ENCODE measurements around the gene CACNA2D3. TPM values are rescaled to one million over a fixed set of nuclear protein-coding genes. Genes with fewer than 3 reads are reported as not detected.

Gene CACNA2D3
- total and polyA plus RNA-seq, 7 donors: 2.7 to 13.5 (median 9.0) TPM

- Histone ChIP-seq H3K9me3 (no peaks in the 10 kb centered on the region), H3K27ac (no peak overlapping the region), H3K4me3 (no peak overlapping the region), H3K27me3 (ENCODE audit: insufficient read depth in 3 of 3, low read length in 2 of 3) (no peaks in the 10 kb centered on the region), H3K4me1 (peaks cover 6% of the 10 kb centered on the region), H3K36me3 (ENCODE audit: insufficient read depth in 1 of 2, low read depth in 1 of 2) (no peaks in the 10 kb centered on the region)
- intact Hi-C loops (cut with DNase I): no loop called here
- 18 to 41% (median 33%) methylated on average over 7 of the region's 7 CpGs for WGBS, 3 donors
- peak; percentile 84 to 90 (median 88) for ATAC-seq
- TF ChIP-seq CTCF (IDR thresholded peaks at IDR 0.05): no peak
- DNase-seq: no peak
These were observed 819.5 kb downstream of the CACNA2D3 start for GRCh38 chr3:54941690-54942362.

- H3K4me1 ChIP-seq: peaks cover 13% of the 10 kb centered on the region
- H3K27me3 ChIP-seq (ENCODE audit: insufficient read depth in 3 of 3, low read length in 2 of 3): no peaks in the 10 kb centered on the region
- H3K9me3 ChIP-seq: no peaks in the 10 kb centered on the region
- no peak overlapping the region for H3K4me3 ChIP-seq
- no peak overlapping the region for H3K27ac ChIP-seq
- intact Hi-C loops (cut with DNase I): loop anchor here (2.0 to 10.0 kb wide), 6 partner anchors 57 to 535 kb away; partner anchors contain the start of gene WNT5A (in 1 of the 2)
- no peaks in the 10 kb centered on the region for H3K36me3 ChIP-seq (ENCODE audit: insufficient read depth in 1 of 2, low read depth in 1 of 2)
- WGBS, 3 donors: 94% methylated on average over 4 of the region's 4 CpGs
- DNase-seq: no peak
- no peak for ATAC-seq
- no peak for TF ChIP-seq CTCF (IDR thresholded peaks at IDR 0.05)
These were observed 827.2 kb downstream of the CACNA2D3 start for GRCh38 chr3:54949491-54950044.

DNA sequence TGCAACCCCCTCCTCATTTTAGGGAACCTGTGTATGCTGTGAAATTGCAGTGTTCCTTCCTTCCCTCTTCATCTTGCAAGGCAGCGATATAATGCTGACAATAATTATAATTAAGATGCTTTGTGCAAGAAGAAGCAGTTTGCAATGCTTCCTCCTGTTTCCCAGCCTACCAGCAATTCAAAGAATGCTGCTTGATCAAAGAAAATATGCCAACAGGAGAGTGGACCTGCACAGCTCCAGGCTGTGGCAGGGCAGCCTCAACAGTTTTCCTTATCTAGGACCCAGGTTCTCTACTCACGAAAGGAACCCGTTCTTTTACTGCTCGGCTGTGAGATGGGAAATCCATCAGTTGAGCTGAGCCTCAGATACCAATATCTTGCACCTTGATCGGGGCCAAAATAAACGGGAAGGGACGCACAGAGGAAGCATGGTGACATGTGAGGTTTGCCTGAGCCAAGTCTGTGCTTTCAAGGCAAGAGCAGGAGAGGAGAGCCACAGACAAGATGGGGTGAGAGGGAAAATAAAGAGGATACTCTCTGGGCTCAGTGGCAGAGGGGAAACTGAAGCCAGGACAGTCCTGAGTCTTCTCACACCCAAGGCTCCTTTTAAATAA is 828.1 kb downstream of the CACNA2D3 start:
- ATAC-seq (no peak), DNase-seq (no peak)
- peaks cover 14% of the 10 kb centered on the region for H3K4me1 ChIP-seq
- H3K27ac ChIP-seq: no peak overlapping the region
- TF ChIP-seq CTCF (IDR thresholded peaks at IDR 0.05): no peak
- no peaks in the 10 kb centered on the region for H3K36me3 ChIP-seq (ENCODE audit: insufficient read depth in 1 of 2, low read depth in 1 of 2)
- intact Hi-C loops (cut with DNase I): loop anchor here (2.0 to 10.0 kb wide), 5 partner anchors 58 to 534 kb away; partner anchors contain the start of gene WNT5A (in 1 of the 2)
- WGBS, 3 donors: 49 to 61% (median 50%) methylated on average over 7 of the region's 7 CpGs
- H3K9me3 ChIP-seq: no peaks in the 10 kb centered on the region
- no peaks in the 10 kb centered on the region for H3K27me3 ChIP-seq (ENCODE audit: insufficient read depth in 3 of 3, low read length in 2 of 3)
- no peak overlapping the region for H3K4me3 ChIP-seq

DNA sequence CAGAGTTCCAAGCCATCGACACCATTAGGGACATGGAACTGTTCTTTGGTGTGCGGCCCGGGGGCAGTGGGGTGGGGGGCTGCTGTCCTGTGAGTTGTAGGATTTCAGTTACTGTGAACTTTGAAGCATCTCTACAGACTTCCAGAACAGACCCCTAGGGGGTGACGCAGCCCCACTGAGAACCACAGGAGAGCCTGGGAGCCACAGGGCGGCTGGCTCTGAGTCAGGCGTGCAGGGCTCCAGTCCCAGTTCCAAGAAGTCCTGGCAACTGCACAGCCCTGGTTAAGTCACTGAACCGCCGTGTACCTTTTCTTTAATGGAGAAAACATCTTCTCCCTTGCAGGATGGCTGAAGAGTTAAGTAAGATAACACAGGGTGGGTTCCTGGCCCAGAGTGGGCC is 829.1 kb downstream of the CACNA2D3 start:
- peak; percentile 96 to 100 (median 98) for ATAC-seq
- intact Hi-C loops (cut with DNase I): loop anchor here (2.0 to 10.0 kb wide), 5 partner anchors 59 to 533 kb away; partner anchors contain the start of gene WNT5A (in 1 of the 2)
- no peak overlapping the region for H3K27ac ChIP-seq
- no peaks in the 10 kb centered on the region for H3K36me3 ChIP-seq (ENCODE audit: insufficient read depth in 1 of 2, low read depth in 1 of 2)
- WGBS, 3 donors: 10 to 17% (median 13%) methylated on average over 8 of the region's 8 CpGs
- H3K9me3 ChIP-seq: no peaks in the 10 kb centered on the region
- TF ChIP-seq CTCF (IDR thresholded peaks at IDR 0.05): peak; percentile 75
- no peaks in the 10 kb centered on the region for H3K27me3 ChIP-seq (ENCODE audit: insufficient read depth in 3 of 3, low read length in 2 of 3)
- H3K4me3 ChIP-seq: no peak overlapping the region
- H3K4me1 ChIP-seq: peaks cover 14% of the 10 kb centered on the region
- peak; percentile 86 to 92 for DNase-seq

All from psoas muscle (tissue), 8 donors.